Measurements from ENCODE around the gene SMARCC2. TPM values are rescaled to one million over a fixed set of nuclear protein-coding genes. Genes with fewer than 3 reads are reported as not detected.

SMARCC2 gene
- total RNA-seq, 4 donors from 2014 or later = 63.8 to 231 (median 135) TPM

DNA sequence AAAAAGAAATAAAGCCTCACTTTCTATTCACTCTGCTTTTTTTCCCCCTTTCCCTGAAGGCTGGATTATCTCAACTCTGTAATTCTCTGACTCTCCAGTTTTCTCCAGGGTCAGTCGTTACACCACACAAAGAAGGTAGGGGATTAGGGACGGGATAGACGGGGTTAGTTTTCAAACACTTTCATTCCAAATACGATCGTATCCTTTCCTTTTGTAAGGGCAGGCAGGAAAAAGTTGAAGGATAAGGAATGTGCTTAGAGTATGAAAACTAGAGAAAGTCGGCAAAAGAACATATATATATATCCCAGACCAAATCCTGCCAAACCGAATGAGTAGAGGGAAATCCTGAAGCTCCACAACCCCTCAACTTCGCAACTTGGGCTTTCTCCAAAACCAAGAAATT, 61.8 kb downstream of the SMARCC2 start:
- no peaks in the 10 kb centered on the region for H3K27me3 ChIP-seq
- peaks cover 0 to 10% (median 2%) of the 10 kb centered on the region in 4 donors for H3K36me3 ChIP-seq
- H3K27ac ChIP-seq = peak overlapping the region; percentile 89 to 95 (median 93)
- TF ChIP-seq EP300 (IDR thresholded peaks at IDR 0.05; ENCODE audit: low read depth) = no peak
- TF ChIP-seq, protein P1, sequence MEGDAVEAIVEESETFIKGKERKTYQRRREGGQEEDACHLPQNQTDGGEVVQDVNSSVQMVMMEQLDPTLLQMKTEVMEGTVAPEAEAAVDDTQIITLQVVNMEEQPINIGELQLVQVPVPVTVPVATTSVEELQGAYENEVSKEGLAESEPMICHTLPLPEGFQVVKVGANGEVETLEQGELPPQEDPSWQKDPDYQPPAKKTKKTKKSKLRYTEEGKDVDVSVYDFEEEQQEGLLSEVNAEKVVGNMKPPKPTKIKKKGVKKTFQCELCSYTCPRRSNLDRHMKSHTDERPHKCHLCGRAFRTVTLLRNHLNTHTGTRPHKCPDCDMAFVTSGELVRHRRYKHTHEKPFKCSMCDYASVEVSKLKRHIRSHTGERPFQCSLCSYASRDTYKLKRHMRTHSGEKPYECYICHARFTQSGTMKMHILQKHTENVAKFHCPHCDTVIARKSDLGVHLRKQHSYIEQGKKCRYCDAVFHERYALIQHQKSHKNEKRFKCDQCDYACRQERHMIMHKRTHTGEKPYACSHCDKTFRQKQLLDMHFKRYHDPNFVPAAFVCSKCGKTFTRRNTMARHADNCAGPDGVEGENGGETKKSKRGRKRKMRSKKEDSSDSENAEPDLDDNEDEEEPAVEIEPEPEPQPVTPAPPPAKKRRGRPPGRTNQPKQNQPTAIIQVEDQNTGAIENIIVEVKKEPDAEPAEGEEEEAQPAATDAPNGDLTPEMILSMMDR (IDR thresholded peaks at IDR 0.05) = no peak
- no peak for TF ChIP-seq POLR2A (IDR thresholded peaks at IDR 0.05)
- no peak for TF ChIP-seq POLR2AphosphoS5 (IDR thresholded peaks at IDR 0.05)
- peak overlapping the region in 3 of 4 donors; percentile 20 to 78 (median 26) for H3K4me3 ChIP-seq
- DNase-seq = no peak
- H3K9me3 ChIP-seq = no peaks in the 10 kb centered on the region
- WGBS, 2 donors (ENCODE audit: low coverage in 1 of 2) = 0 to 1% methylated on average over 6 to 8 of the region's 8 CpGs
- in situ Hi-C loops (cut with MboI; ENCODE audit: low pct_ligation_motif_present in 1 of 4, low pct_unique_long_range_greater_than_20kb in 1 of 4, low sequenced_read_pairs in 3 of 4) (loop anchor here in 1 of 4 donors (10.0 kb wide), 1 partner anchor 57 kb away; the partner anchor contains the start of gene SMARCC2), intact Hi-C loops (cut with DNase I; ENCODE audit: low total_unique reads) (loop anchor here (2.0 kb wide), 1 partner anchor 31 kb away; the partner anchor contains the start of gene MYL6)
- H3K4me1 ChIP-seq = peaks cover 16 to 43% (median 32%) of the 10 kb centered on the region in 4 donors

DNA sequence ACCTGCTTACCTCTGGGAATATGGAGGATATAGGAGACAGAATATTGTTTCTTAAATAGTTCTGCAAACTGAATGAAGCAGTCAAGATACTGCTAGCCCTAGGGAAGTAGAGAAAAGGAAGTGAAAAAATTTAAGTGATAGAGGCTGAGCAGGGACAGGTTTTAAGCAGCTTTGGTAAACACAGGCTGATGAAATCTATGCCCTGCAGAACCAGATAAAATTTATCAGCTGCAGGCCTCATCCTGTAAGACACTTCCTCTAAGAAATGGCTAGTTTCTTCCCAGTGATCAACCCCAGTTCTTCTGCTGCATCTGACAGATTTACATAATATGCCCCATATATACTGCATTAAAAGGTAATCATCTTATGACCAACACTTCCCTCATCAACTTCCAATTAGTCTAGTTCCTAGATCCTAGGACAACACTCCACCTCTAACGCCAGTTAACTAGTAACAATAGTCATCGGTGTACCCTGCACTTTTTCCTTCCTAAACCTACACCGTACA, 62.5 kb downstream of the SMARCC2 start:
- TF ChIP-seq POLR2A (IDR thresholded peaks at IDR 0.05) (no peak), EP300 (IDR thresholded peaks at IDR 0.05; ENCODE audit: low read depth) (no peak), POLR2AphosphoS5 (IDR thresholded peaks at IDR 0.05) (no peak)
- TF ChIP-seq, protein P1 (IDR thresholded peaks at IDR 0.05) = no peak
- Histone ChIP-seq H3K4me3 (no peak overlapping the region), H3K36me3 (peaks cover 0 to 3% (median 0%) of the 10 kb centered on the region in 4 donors), H3K27me3 (no peaks in the 10 kb centered on the region), H3K9me3 (no peaks in the 10 kb centered on the region), H3K27ac (peak overlapping the region; percentile 89 to 95 (median 93)), H3K4me1 (peaks cover 16 to 48% (median 32%) of the 10 kb centered on the region in 4 donors)
- intact Hi-C loops (cut with DNase I; ENCODE audit: low total_unique reads) (loop anchor here (2.0 kb wide), 1 partner anchor 32 kb away; the partner anchor contains the start of gene MYL6), in situ Hi-C loops (cut with MboI; ENCODE audit: low pct_ligation_motif_present in 1 of 4, low pct_unique_long_range_greater_than_20kb in 1 of 4, low sequenced_read_pairs in 3 of 4) (loop anchor here in 1 of 4 donors (10.0 kb wide), 1 partner anchor 58 kb away; the partner anchor contains the start of gene SMARCC2)
- DNase-seq = no peak
- WGBS, 2 donors (ENCODE audit: low coverage in 1 of 2) = 62 to 65% methylated on average over 3 of the region's 3 CpGs

DNA sequence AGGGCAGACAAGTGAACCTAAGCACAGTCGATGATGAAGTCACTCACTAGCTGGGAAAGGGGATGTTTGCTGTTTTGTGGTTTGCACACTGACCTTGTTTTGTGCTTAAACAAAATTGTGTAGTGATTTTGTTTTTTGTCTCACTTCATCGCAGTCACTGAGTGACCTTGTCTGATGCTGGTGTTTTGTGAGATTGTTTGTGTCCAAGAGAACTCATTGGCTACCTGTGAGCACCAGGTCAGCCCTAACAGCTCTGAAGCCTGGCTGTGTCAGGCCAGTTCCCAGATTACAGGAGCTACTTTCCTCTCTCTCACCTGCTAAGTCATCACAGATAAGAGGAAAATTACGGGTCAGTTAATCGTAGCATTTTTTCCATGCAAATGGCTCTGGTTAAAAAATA, 65.2 kb downstream of the SMARCC2 start:
- Histone ChIP-seq H3K4me3 (no peak overlapping the region), H3K36me3 (no peaks in the 10 kb centered on the region), H3K27me3 (no peaks in the 10 kb centered on the region), H3K4me1 (peaks cover 17 to 46% (median 29%) of the 10 kb centered on the region in 4 donors), H3K9me3 (no peaks in the 10 kb centered on the region), H3K27ac (peak overlapping the region in 3 of 4 donors; percentile 89 to 93 (median 93))
- TF ChIP-seq POLR2A (IDR thresholded peaks at IDR 0.05) = no peak
- TF ChIP-seq POLR2AphosphoS5 (IDR thresholded peaks at IDR 0.05) = no peak
- in situ Hi-C loops (cut with MboI; ENCODE audit: low pct_ligation_motif_present in 1 of 4, low pct_unique_long_range_greater_than_20kb in 1 of 4, low sequenced_read_pairs in 3 of 4) (loop anchor here in 1 of 4 donors (10.0 kb wide), 1 partner anchor 61 kb away; the partner anchor contains the start of gene SMARCC2), intact Hi-C loops (cut with DNase I; ENCODE audit: low total_unique reads) (no loop called here)
- no peak for DNase-seq
- whole genome bisulfite sequencing, 2 donors (ENCODE audit: low coverage in 1 of 2) = 84 to 86% methylated on average over 3 to 4 of the region's 4 CpGs

DNA sequence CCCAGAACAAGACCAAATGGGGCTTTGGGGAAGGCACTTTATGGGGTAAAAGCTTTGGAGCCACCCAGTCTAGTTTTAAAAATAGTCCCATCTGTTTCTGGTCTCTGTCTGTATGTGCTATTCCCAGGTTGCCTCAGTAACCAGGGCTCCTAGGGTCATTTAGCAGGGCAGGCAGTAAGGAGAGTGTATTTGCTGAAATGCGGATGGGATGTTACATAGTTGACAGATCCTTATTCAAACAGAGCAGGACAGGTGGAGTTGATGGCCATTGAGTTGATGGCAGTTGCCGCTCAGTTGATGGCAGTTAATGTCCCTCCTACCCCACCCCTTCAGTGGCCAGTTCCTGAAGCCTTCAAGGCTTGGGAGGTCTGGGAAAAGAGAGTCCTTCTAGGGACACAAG, 66.6 kb downstream of the SMARCC2 start:
- in situ Hi-C loops (cut with MboI; ENCODE audit: low pct_ligation_motif_present in 1 of 4, low pct_unique_long_range_greater_than_20kb in 1 of 4, low sequenced_read_pairs in 3 of 4) (loop anchor here in 1 of 4 donors (10.0 kb wide), 1 partner anchor 62 kb away; the partner anchor contains the start of gene SMARCC2), intact Hi-C loops (cut with DNase I; ENCODE audit: low total_unique reads) (no loop called here)
- Histone ChIP-seq H3K36me3 (no peaks in the 10 kb centered on the region), H3K4me3 (no peak overlapping the region), H3K9me3 (no peaks in the 10 kb centered on the region), H3K27me3 (no peaks in the 10 kb centered on the region), H3K27ac (peak overlapping the region in 3 of 4 donors; percentile 1 to 36 (median 27)), H3K4me1 (peaks cover 23 to 52% (median 35%) of the 10 kb centered on the region in 4 donors)
- WGBS, 2 donors (ENCODE audit: low coverage in 1 of 2) = 57 to 75% methylated on average over 1 to 2 of the region's 2 CpGs
- no peak for DNase-seq
- TF ChIP-seq EP300 (IDR thresholded peaks at IDR 0.05; ENCODE audit: low read depth) (no peak), POLR2AphosphoS5 (IDR thresholded peaks at IDR 0.05) (no peak), POLR2A (IDR thresholded peaks at IDR 0.05) (no peak)
- TF ChIP-seq, protein P1 (IDR thresholded peaks at IDR 0.05) = no peak
